Upper lobe of left lung (tissue), 4 donors: ENCODE data around the gene KRT20.

Source experiments
- EP300 ChIP-seq, 4 donors: sonication (generic); formaldehyde crosslinking; IDR thresholded peaks; one replicate each; pipeline ENCODE4 v1.5.1; 2017; ENCODE audit warnings: antibody characterized with exemption in 4 of 4, control low read depth in 2 of 4
- POLR2A ChIP-seq, 4 donors: fragments of 450-650 bp; IDR thresholded peaks; one replicate each; pipeline ENCODE4 v1.5.1; 2016 to 2017; ENCODE audit warnings: antibody characterized with exemption in 4 of 4, mild to moderate bottlenecking in 2 of 4
- POLR2AphosphoS5 ChIP-seq, 2 donors: sonication (generic); formaldehyde crosslinking; IDR thresholded peaks; one replicate each; pipeline ENCODE4 v1.5.1; 2017; ENCODE audit warnings: antibody characterized with exemption in 2 of 2
- TF ChIP-seq, protein P1 (sequence below), 6 experiments: fragments of 450-650 bp in 4 of 6; fragments of 200-600 bp in 2 of 6; sonication (generic) in 2 of 6; IDR thresholded peaks; one replicate each; pipeline ENCODE4 v1.5.1; 2016 to 2019; ENCODE audit warnings: antibody characterized with exemption in 6 of 6

GRCh38 chr17:40932608-40933007, 47.6 kb upstream of the KRT20 start:
- TF ChIP-seq, protein P1, sequence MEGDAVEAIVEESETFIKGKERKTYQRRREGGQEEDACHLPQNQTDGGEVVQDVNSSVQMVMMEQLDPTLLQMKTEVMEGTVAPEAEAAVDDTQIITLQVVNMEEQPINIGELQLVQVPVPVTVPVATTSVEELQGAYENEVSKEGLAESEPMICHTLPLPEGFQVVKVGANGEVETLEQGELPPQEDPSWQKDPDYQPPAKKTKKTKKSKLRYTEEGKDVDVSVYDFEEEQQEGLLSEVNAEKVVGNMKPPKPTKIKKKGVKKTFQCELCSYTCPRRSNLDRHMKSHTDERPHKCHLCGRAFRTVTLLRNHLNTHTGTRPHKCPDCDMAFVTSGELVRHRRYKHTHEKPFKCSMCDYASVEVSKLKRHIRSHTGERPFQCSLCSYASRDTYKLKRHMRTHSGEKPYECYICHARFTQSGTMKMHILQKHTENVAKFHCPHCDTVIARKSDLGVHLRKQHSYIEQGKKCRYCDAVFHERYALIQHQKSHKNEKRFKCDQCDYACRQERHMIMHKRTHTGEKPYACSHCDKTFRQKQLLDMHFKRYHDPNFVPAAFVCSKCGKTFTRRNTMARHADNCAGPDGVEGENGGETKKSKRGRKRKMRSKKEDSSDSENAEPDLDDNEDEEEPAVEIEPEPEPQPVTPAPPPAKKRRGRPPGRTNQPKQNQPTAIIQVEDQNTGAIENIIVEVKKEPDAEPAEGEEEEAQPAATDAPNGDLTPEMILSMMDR (IDR thresholded peaks at IDR 0.05), result no peak
- no peak for TF ChIP-seq POLR2A (IDR thresholded peaks at IDR 0.05)
- no peak for TF ChIP-seq POLR2AphosphoS5 (IDR thresholded peaks at IDR 0.05)
- TF ChIP-seq EP300 (IDR thresholded peaks at IDR 0.05), result no peak
